SK-N-SH treated with all-trans-retinoic acid at 6 μM for 48 hours (cell line): Measurements from ENCODE around the gene FTO.

ENCODE experiments used
- ATAC-seq: fragments of 200-7000 bp; cut with Tn5 transposase; 3 replicates; pipeline ENCODE4 v1.9.1; 2020; ENCODE audit warnings: mild to moderate bottlenecking, moderate library complexity
- ARNTL ChIP-seq: fragments of 450-650 bp; formaldehyde crosslinking; IDR thresholded peaks from 2 replicates; pipeline ENCODE4 v1.5.0; 2020; ENCODE audit warnings: low read depth, mild to moderate bottlenecking, moderate library complexity, borderline replicate concordance
- BACH2 ChIP-seq: fragments of 250-450 bp; sonication (Bioruptor Pico); IDR thresholded peaks from 2 replicates; pipeline ENCODE4 v1.9.0; 2021; ENCODE audit warnings: mild to moderate bottlenecking, borderline replicate concordance
- CREB5 ChIP-seq: fragments of 250-450 bp; sonication (Bioruptor Pico); IDR thresholded peaks from 2 replicates; pipeline ENCODE4 v1.5.1; 2020; ENCODE audit warnings: low read depth, mild to moderate bottlenecking, moderate library complexity
- CSDC2 ChIP-seq: fragments of 250-450 bp; sonication (Bioruptor Pico); IDR thresholded peaks from 2 replicates; pipeline ENCODE4 v1.5.0; 2020; ENCODE audit warnings: mild to moderate bottlenecking, moderate library complexity
- CSRNP3 ChIP-seq: fragments of 250-450 bp; sonication (Bioruptor Pico); IDR thresholded peaks from 2 replicates; pipeline ENCODE4 v1.5.1; 2021; ENCODE audit warnings: mild to moderate bottlenecking, moderate library complexity
- ESRRG ChIP-seq: fragments of 250-450 bp; sonication (Bioruptor Pico); IDR thresholded peaks from 2 replicates; pipeline ENCODE4 v1.6.1; 2021; ENCODE audit warnings: mild to moderate bottlenecking
- GLIS3 ChIP-seq: fragments of 250-450 bp; sonication (Bioruptor Pico); IDR thresholded peaks from 2 replicates; pipeline ENCODE4 v1.5.0; 2020; ENCODE audit warnings: mild to moderate bottlenecking, moderate library complexity
- ISL1 ChIP-seq: fragments of 250-450 bp; sonication (Bioruptor Pico); IDR thresholded peaks from 2 replicates; pipeline ENCODE4 v2.1.2; 2022; ENCODE audit warnings: mild to moderate bottlenecking, moderate library complexity
- OSR1 ChIP-seq: fragments of 250-450 bp; sonication (Bioruptor Pico); IDR thresholded peaks from 2 replicates; pipeline ENCODE4 v1.8.0; 2022; ENCODE audit warnings: moderate library complexity, mild to moderate bottlenecking, inconsistent platforms
- PATZ1 ChIP-seq: fragments of 250-450 bp; sonication (Bioruptor Pico); IDR thresholded peaks from 2 replicates; pipeline ENCODE4 v1.8.0; 2020; ENCODE audit warnings: mild to moderate bottlenecking, moderate library complexity, borderline replicate concordance
- PPARA ChIP-seq: fragments of 250-450 bp; sonication (Bioruptor Pico); IDR thresholded peaks from 2 replicates; pipeline ENCODE4 v1.5.0; 2020; ENCODE audit warnings: mild to moderate bottlenecking, borderline replicate concordance
- RARB ChIP-seq: fragments of 250-450 bp; sonication (Bioruptor Pico); IDR thresholded peaks from 2 replicates; pipeline ENCODE4 v1.8.0; 2021; ENCODE audit warnings: mild to moderate bottlenecking, moderate library complexity
- SNAI2 ChIP-seq: fragments of 250-450 bp; sonication (Bioruptor Pico); IDR thresholded peaks from 2 replicates; pipeline ENCODE4 v1.5.0; 2020; ENCODE audit warnings: mild to moderate bottlenecking, moderate library complexity
- TCF4 ChIP-seq: fragments of 250-450 bp; sonication (Bioruptor Pico); IDR thresholded peaks from 2 replicates; pipeline ENCODE4 v1.8.0; 2021; ENCODE audit warnings: mild to moderate bottlenecking, moderate library complexity, borderline replicate concordance
- TOX ChIP-seq: fragments of 250-450 bp; sonication (Bioruptor Pico); IDR thresholded peaks from 2 replicates; pipeline ENCODE4 v1.8.0; 2021; ENCODE audit warnings: mild to moderate bottlenecking, moderate library complexity, borderline replicate concordance
- ZC3H10 ChIP-seq: fragments of 250-450 bp; sonication (Bioruptor Pico); IDR thresholded peaks from 2 replicates; pipeline ENCODE4 v1.5.1; 2021; ENCODE audit warnings: mild to moderate bottlenecking, moderate library complexity
- ZFP3 ChIP-seq: fragments of 250-450 bp; sonication (Bioruptor Pico); IDR thresholded peaks from 2 replicates; pipeline ENCODE4 v1.5.0; 2020; ENCODE audit warnings: mild to moderate bottlenecking, moderate library complexity
- ZFP30 ChIP-seq: fragments of 450-650 bp; formaldehyde crosslinking; IDR thresholded peaks from 2 replicates; pipeline ENCODE4 v1.5.0; 2022; ENCODE audit warnings: mild to moderate bottlenecking, moderate library complexity
- ZNF70 ChIP-seq: fragments of 450-650 bp; formaldehyde crosslinking; IDR thresholded peaks from 2 replicates; pipeline ENCODE4 v1.5.0; 2020; ENCODE audit warnings: mild to moderate bottlenecking, moderate library complexity
- ZNF8 ChIP-seq: fragments of 450-650 bp; formaldehyde crosslinking; IDR thresholded peaks from 2 replicates; pipeline ENCODE4 v1.5.0; 2020; ENCODE audit warnings: mild to moderate bottlenecking, moderate library complexity
- TF ChIP-seq, protein P1 (sequence below): fragments of 250-450 bp; sonication (Bioruptor Pico); IDR thresholded peaks from 2 replicates; pipeline ENCODE4 v1.8.0; 2021; ENCODE audit warnings: low read depth, mild to moderate bottlenecking, moderate library complexity, borderline replicate concordance
- TF ChIP-seq, protein P2 (sequence below): fragments of 250-450 bp; sonication (Bioruptor Pico); IDR thresholded peaks from 2 replicates; pipeline ENCODE4 v1.5.0; 2020; ENCODE audit warnings: mild to moderate bottlenecking, moderate library complexity

Gene FTO

DNA sequence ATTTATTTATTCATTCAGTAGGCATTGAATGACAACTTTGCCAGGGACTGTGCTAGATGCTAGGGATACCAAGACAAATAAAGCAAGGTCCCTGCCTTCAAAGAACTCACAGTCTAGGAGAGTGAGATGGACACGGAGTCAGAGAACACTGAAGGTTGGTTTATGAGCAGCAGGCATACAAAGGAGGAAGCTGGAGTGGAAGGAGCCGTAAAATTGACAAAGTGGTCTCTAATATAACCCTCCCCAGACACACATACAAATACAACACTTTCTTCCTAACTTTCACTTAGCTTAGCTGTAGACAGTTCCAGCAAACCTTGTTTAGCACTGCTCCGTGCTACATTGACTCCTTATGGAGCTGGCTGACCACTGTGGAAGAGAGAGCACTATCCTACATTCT lies 353.0 kb downstream of the FTO start:
- no peak for ATAC-seq
- TF ChIP-seq RARB (CRISPR knock-in tag) (no peak), BACH2 (CRISPR knock-in tag) (no peak), ZNF8 (CRISPR knock-in tag) (no peak), ZFP3 (no peak), ZC3H10 (CRISPR knock-in tag) (no peak), ESRRG (no peak), ZFP30 (CRISPR knock-in tag) (no peak), ARNTL (CRISPR knock-in tag) (no peak), ZNF70 (CRISPR knock-in tag) (no peak), TOX (no peak), CREB5 (no peak), PPARA (CRISPR knock-in tag) (no peak), ISL1 (CRISPR knock-in tag) (no peak), GLIS3 (no peak), TCF4 (CRISPR knock-in tag) (no peak), CSDC2 (no peak), PATZ1 (CRISPR knock-in tag) (no peak)
- TF ChIP-seq, protein P1, sequence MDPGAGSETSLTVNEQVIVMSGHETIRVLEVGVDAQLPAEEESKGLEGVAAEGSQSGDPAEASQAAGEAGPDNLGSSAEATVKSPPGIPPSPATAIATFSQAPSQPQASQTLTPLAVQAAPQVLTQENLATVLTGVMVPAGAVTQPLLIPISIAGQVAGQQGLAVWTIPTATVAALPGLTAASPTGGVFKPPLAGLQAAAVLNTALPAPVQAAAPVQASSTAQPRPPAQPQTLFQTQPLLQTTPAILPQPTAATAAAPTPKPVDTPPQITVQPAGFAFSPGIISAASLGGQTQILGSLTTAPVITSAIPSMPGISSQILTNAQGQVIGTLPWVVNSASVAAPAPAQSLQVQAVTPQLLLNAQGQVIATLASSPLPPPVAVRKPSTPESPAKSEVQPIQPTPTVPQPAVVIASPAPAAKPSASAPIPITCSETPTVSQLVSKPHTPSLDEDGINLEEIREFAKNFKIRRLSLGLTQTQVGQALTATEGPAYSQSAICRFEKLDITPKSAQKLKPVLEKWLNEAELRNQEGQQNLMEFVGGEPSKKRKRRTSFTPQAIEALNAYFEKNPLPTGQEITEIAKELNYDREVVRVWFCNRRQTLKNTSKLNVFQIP (CRISPR knock-in tag): no peak
- TF ChIP-seq, protein P2, sequence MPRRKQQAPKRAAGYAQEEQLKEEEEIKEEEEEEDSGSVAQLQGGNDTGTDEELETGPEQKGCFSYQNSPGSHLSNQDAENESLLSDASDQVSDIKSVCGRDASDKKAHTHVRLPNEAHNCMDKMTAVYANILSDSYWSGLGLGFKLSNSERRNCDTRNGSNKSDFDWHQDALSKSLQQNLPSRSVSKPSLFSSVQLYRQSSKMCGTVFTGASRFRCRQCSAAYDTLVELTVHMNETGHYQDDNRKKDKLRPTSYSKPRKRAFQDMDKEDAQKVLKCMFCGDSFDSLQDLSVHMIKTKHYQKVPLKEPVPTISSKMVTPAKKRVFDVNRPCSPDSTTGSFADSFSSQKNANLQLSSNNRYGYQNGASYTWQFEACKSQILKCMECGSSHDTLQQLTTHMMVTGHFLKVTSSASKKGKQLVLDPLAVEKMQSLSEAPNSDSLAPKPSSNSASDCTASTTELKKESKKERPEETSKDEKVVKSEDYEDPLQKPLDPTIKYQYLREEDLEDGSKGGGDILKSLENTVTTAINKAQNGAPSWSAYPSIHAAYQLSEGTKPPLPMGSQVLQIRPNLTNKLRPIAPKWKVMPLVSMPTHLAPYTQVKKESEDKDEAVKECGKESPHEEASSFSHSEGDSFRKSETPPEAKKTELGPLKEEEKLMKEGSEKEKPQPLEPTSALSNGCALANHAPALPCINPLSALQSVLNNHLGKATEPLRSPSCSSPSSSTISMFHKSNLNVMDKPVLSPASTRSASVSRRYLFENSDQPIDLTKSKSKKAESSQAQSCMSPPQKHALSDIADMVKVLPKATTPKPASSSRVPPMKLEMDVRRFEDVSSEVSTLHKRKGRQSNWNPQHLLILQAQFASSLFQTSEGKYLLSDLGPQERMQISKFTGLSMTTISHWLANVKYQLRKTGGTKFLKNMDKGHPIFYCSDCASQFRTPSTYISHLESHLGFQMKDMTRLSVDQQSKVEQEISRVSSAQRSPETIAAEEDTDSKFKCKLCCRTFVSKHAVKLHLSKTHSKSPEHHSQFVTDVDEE: no peak

DNA sequence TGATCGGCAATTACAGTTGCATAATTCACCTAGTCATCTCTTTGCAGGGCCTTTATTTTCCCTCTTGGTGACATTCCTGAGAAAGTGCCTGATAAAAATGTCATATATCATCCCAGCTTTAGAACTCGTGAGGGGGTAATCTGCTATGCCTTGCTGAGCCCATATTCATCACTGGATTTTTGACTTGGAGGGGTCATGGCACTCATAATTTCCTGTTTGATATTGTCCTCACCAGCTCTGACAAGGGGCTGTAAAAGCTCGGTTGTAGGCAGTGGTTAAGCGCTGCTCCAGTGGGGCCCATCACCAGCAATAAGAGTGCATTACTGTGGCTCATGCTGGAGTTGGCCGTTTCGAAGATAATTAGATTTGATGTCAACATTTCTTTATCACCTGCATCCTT lies 355.4 kb downstream of the FTO start:
- ATAC-seq: no peak
- no peak for TF ChIP-seq RARB (CRISPR knock-in tag)
- TF ChIP-seq ZFP3: peak; percentile 90
- no peak for TF ChIP-seq OSR1
- TF ChIP-seq ISL1 (CRISPR knock-in tag): peak; percentile 80
- no peak for TF ChIP-seq BACH2 (CRISPR knock-in tag)
- no peak for TF ChIP-seq PPARA (CRISPR knock-in tag)
- no peak for TF ChIP-seq GLIS3
- TF ChIP-seq, all 23 proteins: peak for 2

GRCh38 chr16:54060599-54061421 lies 356.9 kb downstream of the FTO start:
- ATAC-seq: no peak; the same call in 2 of the 3 replicates
- TF ChIP-seq ZC3H10 (CRISPR knock-in tag) (no peak), CSRNP3 (CRISPR knock-in tag) (no peak), ESRRG (0 out of 2 replicates have a peak, but pooled peaks have one; percentile 12), PPARA (CRISPR knock-in tag) (no peak), TOX (no peak), OSR1 (no peak), ISL1 (CRISPR knock-in tag) (peak; percentile 65), CSDC2 (no peak), ARNTL (CRISPR knock-in tag) (no peak), SNAI2 (0 out of 2 replicates have a peak, but pooled peaks have one; percentile 36), ZFP3 (no peak), PATZ1 (CRISPR knock-in tag) (no peak), GLIS3 (no peak)
- TF ChIP-seq, protein P2: no peak
